CD4-positive, alpha-beta memory T cell (primary cell): ENCODE data around the gene NKD1. TPM values are rescaled to one million over a fixed set of nuclear protein-coding genes. Genes with fewer than 3 reads are reported as not detected.

Experiments used
- CTCF ChIA-PET: fragments of 350-600 bp; sonication (Branson Sonifier 250); formaldehyde crosslinking; loops from one replicate; lab custom pipeline; 2021; ENCODE audit warnings: inconsistent platforms; ENCODE audit not compliant: partially characterized antibody; lab: Charles Lee
- POLR2A ChIA-PET: fragments of 350-600 bp; sonication (Branson Sonifier 250); formaldehyde crosslinking; loops from one replicate; lab custom pipeline; 2021; ENCODE audit not compliant: partially characterized antibody; lab: Charles Lee
- DNase-seq, 5 donors: peaks; one replicate each; pipeline versions ENCODE4 v3.0.0 to v3.0.0-alpha.2; 2020 to 2022; ENCODE audit warnings: mixed read lengths in 1 of 5
- H3K27ac ChIP-seq: one replicate; pipeline ENCODE4 v1.7.0; 2013; ENCODE audit warnings: low read depth, low read length
- H3K27me3 ChIP-seq: 2 replicates; pipeline ENCODE4 v1.7.0; 2013; ENCODE audit warnings: mild to moderate bottlenecking, low read length, moderate library complexity; ENCODE audit not compliant: insufficient read depth
- H3K36me3 ChIP-seq: 2 replicates; pipeline ENCODE4 v1.7.0; 2013; ENCODE audit warnings: mild to moderate bottlenecking, low read length, moderate library complexity; ENCODE audit not compliant: insufficient read depth
- H3K4me1 ChIP-seq: 2 replicates; pipeline ENCODE4 v1.7.0; 2013; ENCODE audit warnings: mild to moderate bottlenecking, low read length, moderate library complexity; ENCODE audit not compliant: insufficient read depth
- H3K4me3 ChIP-seq, 2 donors: one replicate each; pipeline ENCODE4 v1.7.0; 2013; ENCODE audit warnings: low read length in 2 of 2, mild to moderate bottlenecking in 1 of 2
- H3K9me3 ChIP-seq, 2 donors: one replicate each; pipeline ENCODE4 v1.7.0; 2013; ENCODE audit warnings: low read length in 2 of 2, control low read depth in 1 of 2; ENCODE audit not compliant: control insufficient read depth in 1 of 2
- H3K27ac Mint-ChIP-seq, 7 donors: one replicate each; pipeline ENCODE4 v1.8.0; 2020 to 2021; ENCODE audit warnings: mixed read lengths in 7 of 7, mild to moderate bottlenecking in 6 of 7, inconsistent platforms in 3 of 7, moderate library complexity in 3 of 7
- H3K27me3 Mint-ChIP-seq, 2 donors: one replicate each; pipeline ENCODE4 v1.8.0; 2020 to 2021; ENCODE audit warnings: mixed read lengths in 2 of 2
- H3K36me3 Mint-ChIP-seq, 2 donors: one replicate each; pipeline ENCODE4 v1.8.0; 2020 to 2021; ENCODE audit warnings: mixed read lengths in 2 of 2, inconsistent platforms in 1 of 2, mild to moderate bottlenecking in 1 of 2
- H3K4me1 Mint-ChIP-seq, 4 donors: one replicate each; pipeline ENCODE4 v1.8.0; 2020 to 2021; ENCODE audit warnings: mixed read lengths in 4 of 4, mild to moderate bottlenecking in 1 of 4
- H3K4me3 Mint-ChIP-seq, 8 donors: one replicate each; pipeline ENCODE4 v1.8.0; 2020 to 2021; ENCODE audit warnings: mixed read lengths in 8 of 8, mild to moderate bottlenecking in 7 of 8, moderate library complexity in 6 of 8, inconsistent platforms in 3 of 8
- H3K9me3 Mint-ChIP-seq, 8 donors: one replicate each; pipeline ENCODE4 v1.8.0; 2020 to 2021; ENCODE audit warnings: mixed read lengths in 8 of 8, mild to moderate bottlenecking in 5 of 8, inconsistent platforms in 3 of 8, moderate library complexity in 1 of 8
- intact Hi-C: fragments of 100-400 bp; cut with micrococcal nuclease; formaldehyde crosslinking; loops from one replicate; pipeline ENCODE4 v1.15.1; 2023
- polyA plus RNA-seq, 2 donors: library from polyadenylated mRNA; unstranded; fragments of 300-500 nt; fragmentation: Illumina TruSeq; gene quantifications; one replicate each; pipeline ENCODE4 v1.2.3, GENCODE V29; 2021
- total RNA-seq, 2 experiments: library from RNA; stranded (reverse); gene quantifications; one replicate each; pipeline ENCODE4 v1.2.3, GENCODE V29; 2021

Gene NKD1
- total and polyA plus RNA-seq, 4 experiments from 2014 or later, result 0.48 to 4.6 (median 3.8) TPM; not detected in 1

DNA sequence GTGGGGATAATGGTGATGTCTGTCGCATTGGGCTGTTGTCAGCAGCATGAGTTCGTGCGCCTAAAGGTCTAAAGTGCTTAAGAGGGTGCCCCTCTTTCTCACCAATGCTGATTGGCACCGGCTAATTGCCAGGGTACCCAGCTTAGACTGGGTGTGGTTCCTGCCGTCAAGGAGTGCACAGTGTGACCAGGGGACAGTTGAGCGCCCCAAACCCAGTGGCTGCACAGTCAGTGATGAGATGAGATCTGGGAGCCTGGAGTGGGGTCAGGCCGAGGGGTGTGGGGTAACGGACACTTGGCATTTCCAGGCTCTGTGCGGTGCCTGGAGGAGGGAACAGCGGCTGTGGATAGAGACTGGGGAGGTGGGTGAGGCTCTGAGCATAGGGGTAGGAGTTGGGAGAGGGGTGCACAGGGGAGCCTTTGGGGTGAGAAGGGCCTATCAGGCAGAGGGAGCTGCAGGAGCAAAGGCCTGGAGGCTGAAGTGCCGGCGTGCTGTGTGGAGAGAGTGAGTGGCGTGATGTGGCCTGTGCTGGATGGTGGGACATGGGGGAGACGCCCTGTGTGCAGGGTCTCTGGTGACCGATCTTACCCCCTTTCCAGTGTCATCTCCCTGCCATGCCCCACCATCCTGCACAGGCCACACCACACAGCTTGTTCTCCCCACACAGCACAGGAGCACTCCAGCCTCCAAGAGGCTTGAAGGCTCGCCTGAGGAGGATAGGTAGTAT lies 74.6 kb downstream of the NKD1 start:
- Mint-ChIP-seq H3K9me3 (no peaks in the 10 kb centered on the region), H3K36me3 (no peaks in the 10 kb centered on the region), H3K4me1 (peaks cover 23 to 39% (median 28%) of the 10 kb centered on the region in 4 donors), H3K4me3 (no peak overlapping the region), H3K27ac (peak overlapping the region in 6 of 7 donors; percentile 26 to 71 (median 34)), H3K27me3 (no peaks in the 10 kb centered on the region)
- Histone ChIP-seq H3K9me3 (no peaks in the 10 kb centered on the region), H3K4me3 (no peak overlapping the region), H3K27ac (no peak overlapping the region), H3K4me1 (peaks cover 24% of the 10 kb centered on the region), H3K36me3 (no peaks in the 10 kb centered on the region), H3K27me3 (no peaks in the 10 kb centered on the region)
- no peak for DNase-seq
- intact Hi-C loops, result no loop called here
- CTCF ChIA-PET, result interaction anchor here (1.2 kb wide), 2 partner anchors 183 to 296 kb away, joined by 3 read pairs; no protein-coding TSS in a partner anchor
- POLR2A ChIA-PET, result no interaction called here

GRCh38 chr16:50624449-50624970 lies 76.3 kb downstream of the NKD1 start:
- Mint-ChIP-seq H3K9me3 (peaks cover 0 to 1% (median 0%) of the 10 kb centered on the region in 8 donors), H3K36me3 (no peaks in the 10 kb centered on the region), H3K27ac (peak overlapping the region in 2 of 7 donors; percentile 2 to 24), H3K4me3 (no peak overlapping the region), H3K27me3 (no peaks in the 10 kb centered on the region), H3K4me1 (peaks cover 23 to 40% (median 31%) of the 10 kb centered on the region in 4 donors)
- no peak for DNase-seq
- ChIA-PET CTCF (interaction anchor here (1.2 kb wide), 1 partner anchor 182 kb away, joined by 3 read pairs; no protein-coding TSS in a partner anchor), POLR2A (no interaction called here)
- no peak overlapping the region for H3K27ac ChIP-seq
- peaks cover 25% of the 10 kb centered on the region for H3K4me1 ChIP-seq
- no peak overlapping the region for H3K4me3 ChIP-seq
- no peaks in the 10 kb centered on the region for H3K27me3 ChIP-seq
- no peaks in the 10 kb centered on the region for H3K36me3 ChIP-seq
- H3K9me3 ChIP-seq, result no peaks in the 10 kb centered on the region
- intact Hi-C loops, result no loop called here

DNA sequence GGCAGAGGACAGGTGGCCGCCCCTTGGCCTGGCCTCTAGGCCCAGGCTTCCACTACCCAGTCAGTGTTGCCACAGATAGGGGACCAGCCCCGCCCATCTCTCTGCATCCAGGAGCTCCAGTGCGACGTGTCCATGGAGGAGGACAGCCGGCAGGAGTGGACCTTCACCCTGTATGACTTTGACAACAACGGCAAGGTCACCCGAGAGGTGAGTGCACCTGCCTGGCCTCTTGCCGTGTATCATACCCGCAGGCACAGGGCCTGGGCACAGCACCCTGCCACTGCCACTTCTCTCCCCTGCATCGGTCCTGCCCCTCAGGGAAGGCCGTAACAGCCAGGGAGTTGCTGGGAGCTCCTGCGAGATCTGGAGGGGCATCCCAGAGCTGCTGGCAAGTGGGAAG lies 77.2 kb downstream of the NKD1 start:
- Mint-ChIP-seq H3K4me3 (no peak overlapping the region), H3K36me3 (no peaks in the 10 kb centered on the region), H3K9me3 (peaks cover 0 to 1% (median 0%) of the 10 kb centered on the region in 8 donors), H3K27ac (no peak overlapping the region), H3K27me3 (no peaks in the 10 kb centered on the region), H3K4me1 (peaks cover 23 to 40% (median 31%) of the 10 kb centered on the region in 4 donors)
- intact Hi-C loops, result loop anchor here (5.0 kb wide), 1 partner anchor 78 kb away; the partner anchor contains the start of gene NKD1
- Histone ChIP-seq H3K36me3 (no peaks in the 10 kb centered on the region), H3K27me3 (no peaks in the 10 kb centered on the region), H3K4me3 (no peak overlapping the region), H3K9me3 (no peaks in the 10 kb centered on the region), H3K27ac (no peak overlapping the region), H3K4me1 (peaks cover 25% of the 10 kb centered on the region)
- POLR2A ChIA-PET, result no interaction called here
- CTCF ChIA-PET, result no interaction called here
- DNase-seq, result no peak

DNA sequence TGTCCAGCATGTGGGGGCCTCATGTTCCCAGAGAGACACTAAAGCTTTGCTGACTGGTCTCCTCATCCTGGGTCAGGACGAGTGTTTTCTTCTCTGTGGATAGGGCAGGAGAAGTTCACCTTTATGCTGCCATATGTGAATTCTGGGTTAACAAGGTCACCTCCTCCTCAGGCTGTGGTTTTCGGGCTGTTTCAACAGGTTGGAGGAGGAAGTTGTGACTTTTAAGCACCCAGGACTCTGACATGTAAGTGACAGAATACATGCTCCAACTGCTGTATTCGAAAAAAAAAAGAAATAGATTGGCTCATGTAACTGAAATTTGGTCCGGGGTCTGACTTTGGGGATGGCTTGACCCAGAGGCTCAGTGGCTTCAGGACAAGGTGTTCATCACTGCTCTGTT lies 78.7 kb downstream of the NKD1 start:
- H3K4me1 Mint-ChIP-seq, result peaks cover 23 to 40% (median 31%) of the 10 kb centered on the region in 4 donors
- Histone ChIP-seq H3K27me3 (no peaks in the 10 kb centered on the region), H3K36me3 (no peaks in the 10 kb centered on the region), H3K4me3 (no peak overlapping the region), H3K4me1 (peaks cover 25% of the 10 kb centered on the region), H3K9me3 (no peaks in the 10 kb centered on the region), H3K27ac (no peak overlapping the region)
- CTCF ChIA-PET, result interaction anchor here (0.8 to 1.6 kb wide), 8 partner anchors 10 to 416 kb away, joined by 3 to 9 read pairs (median 4); no protein-coding TSS in a partner anchor
- peak in 1 of 5 donors; percentile 29 for DNase-seq
- POLR2A ChIA-PET, result interaction anchor here (0.9 to 1.0 kb wide), 2 partner anchors 80 to 260 kb away, joined by 3 read pairs; no protein-coding TSS in a partner anchor
- no peaks in the 10 kb centered on the region for H3K27me3 Mint-ChIP-seq
- intact Hi-C loops, result loop anchor here (1.0 to 5.0 kb wide), 3 partner anchors 80 to 258 kb away; partner anchors contain the start of genes BRD7 and NKD1
- H3K36me3 Mint-ChIP-seq, result no peaks in the 10 kb centered on the region
- peaks cover 0 to 1% (median 0%) of the 10 kb centered on the region in 8 donors for H3K9me3 Mint-ChIP-seq
- peak overlapping the region in 7 of 8 donors; percentile 64 to 90 (median 78) for H3K4me3 Mint-ChIP-seq
- H3K27ac Mint-ChIP-seq, result peak overlapping the region in 6 of 7 donors; percentile 27 to 86 (median 77)

DNA sequence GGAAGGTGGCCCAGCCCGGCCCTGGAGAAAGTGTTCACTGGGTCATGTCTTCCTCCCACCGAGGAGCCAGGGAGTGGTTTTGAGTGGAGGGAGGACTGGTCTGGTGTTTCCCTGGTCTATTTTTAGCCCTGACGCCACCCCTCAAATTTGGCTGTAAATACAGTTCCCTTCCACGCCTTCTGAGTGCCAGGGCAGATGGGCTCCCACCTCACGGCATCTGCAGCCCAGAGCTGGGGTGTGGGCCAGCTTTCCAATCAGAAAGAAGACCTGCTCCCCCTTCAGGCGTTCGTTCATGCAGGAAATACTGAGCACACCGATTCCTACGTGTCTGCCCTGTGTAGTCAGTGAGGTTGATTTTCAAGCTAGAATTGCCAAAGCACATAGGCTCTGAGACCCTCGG lies 79.2 kb downstream of the NKD1 start:
- Mint-ChIP-seq H3K27ac (peak overlapping the region in 6 of 7 donors; percentile 64 to 87 (median 80)), H3K4me3 (peak overlapping the region in 7 of 8 donors; percentile 64 to 90 (median 78)), H3K4me1 (peaks cover 23 to 39% (median 31%) of the 10 kb centered on the region in 4 donors), H3K27me3 (no peaks in the 10 kb centered on the region), H3K9me3 (peaks cover 0 to 1% (median 0%) of the 10 kb centered on the region in 8 donors), H3K36me3 (peaks cover 0 to 2% of the 10 kb centered on the region in 2 donors)
- ChIA-PET CTCF (interaction anchor here (0.5 to 1.8 kb wide), 12 partner anchors 9 to 602 kb away, joined by 3 to 9 read pairs (median 4); no protein-coding TSS in a partner anchor), POLR2A (interaction anchor here (0.9 to 1.0 kb wide), 2 partner anchors 80 to 260 kb away, joined by 3 read pairs; no protein-coding TSS in a partner anchor)
- H3K27ac ChIP-seq, result no peak overlapping the region
- DNase-seq, result peak; percentile 32 to 48 (median 36)
- H3K27me3 ChIP-seq, result no peaks in the 10 kb centered on the region
- H3K4me3 ChIP-seq, result no peak overlapping the region
- peaks cover 25% of the 10 kb centered on the region for H3K4me1 ChIP-seq
- intact Hi-C loops, result loop anchor here (1.0 to 5.0 kb wide), 3 partner anchors 80 to 259 kb away; partner anchors contain the start of genes BRD7 and NKD1
- H3K9me3 ChIP-seq, result no peaks in the 10 kb centered on the region
- no peaks in the 10 kb centered on the region for H3K36me3 ChIP-seq

GRCh38 chr16:50628156-50628802 lies 80.1 kb downstream of the NKD1 start:
- H3K27ac ChIP-seq, result no peak overlapping the region
- H3K4me3 ChIP-seq, result no peak overlapping the region
- peaks cover 4 to 6% of the 10 kb centered on the region in 2 donors for H3K36me3 Mint-ChIP-seq
- H3K36me3 ChIP-seq, result no peaks in the 10 kb centered on the region
- ChIA-PET POLR2A (interaction anchor here (1.0 kb wide), 1 partner anchor 81 kb away, joined by 3 read pairs; no protein-coding TSS in a partner anchor), CTCF (interaction anchor here (0.5 to 2.0 kb wide), 13 partner anchors 8 to 602 kb away, joined by 3 to 9 read pairs (median 4); no protein-coding TSS in a partner anchor)
- H3K4me3 Mint-ChIP-seq, result no peak overlapping the region
- no peaks in the 10 kb centered on the region for H3K27me3 Mint-ChIP-seq
- no peaks in the 10 kb centered on the region for H3K9me3 ChIP-seq
- peaks cover 25% of the 10 kb centered on the region for H3K4me1 ChIP-seq
- no peaks in the 10 kb centered on the region for H3K27me3 ChIP-seq
- DNase-seq, result no peak
- intact Hi-C loops, result loop anchor here (5.0 kb wide), 1 partner anchor 81 kb away; the partner anchor contains the start of gene NKD1
- H3K9me3 Mint-ChIP-seq, result peaks cover 0 to 1% (median 0%) of the 10 kb centered on the region in 8 donors
- peak overlapping the region in 1 of 7 donors; percentile 62 for H3K27ac Mint-ChIP-seq
- H3K4me1 Mint-ChIP-seq, result peaks cover 23 to 35% (median 30%) of the 10 kb centered on the region in 4 donors
